Hypothalamus (tissue), 51 donors: Measurements from ENCODE around the gene TBX10.
A peak's percentile ranks its signal among the peaks of the same experiment; 100 is the strongest.
"Not testable (repeated sequence)": the region's sequence is repeated elsewhere in the genome, so short reads cannot be mapped to it uniquely, and the experiment has no call there.

Experiments
- DNase-seq, 51 donors: peaks; one replicate each; lab custom pipeline; 2025; lab: John Stamatoyannopoulos, UW

TBX10 gene

DNA sequence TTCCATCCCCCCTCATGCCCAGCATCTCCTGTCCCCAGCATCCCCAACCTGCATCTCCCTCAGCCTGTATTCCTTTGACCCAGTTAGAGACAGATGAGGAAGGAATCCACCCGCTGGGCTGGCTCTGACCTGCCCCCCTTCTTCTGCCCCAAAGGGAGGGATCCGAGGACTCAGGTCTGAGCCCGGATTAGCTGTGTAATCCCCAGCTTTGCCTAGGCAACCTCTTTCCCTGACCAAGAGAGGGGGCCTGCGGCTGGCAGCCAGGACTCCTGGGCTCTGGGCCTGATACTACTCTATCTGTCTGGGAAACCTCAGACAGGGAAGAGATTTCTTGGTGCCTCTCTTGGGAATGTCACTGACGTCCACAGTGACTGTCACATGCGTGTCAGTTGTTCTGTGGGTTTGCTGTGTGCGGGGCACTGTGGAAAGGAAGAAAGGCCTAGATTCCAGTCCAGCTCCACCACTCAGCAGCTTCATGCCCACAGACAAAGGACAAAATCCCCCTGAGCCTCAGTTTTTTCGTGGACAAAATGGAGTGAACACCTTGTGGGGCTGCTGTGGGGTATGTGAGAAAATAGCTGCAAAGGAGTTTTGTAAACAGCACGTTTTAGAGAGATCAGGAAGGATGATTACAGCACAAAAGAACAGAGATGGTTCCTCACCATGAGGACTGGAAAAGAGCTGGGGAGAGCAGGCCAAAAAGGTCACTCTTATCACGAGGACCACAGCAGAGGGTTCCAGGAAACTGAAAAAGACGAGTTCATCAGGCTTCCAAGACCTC, 34.1 kb downstream of the TBX10 start:
- DNase-seq, result peak in 7 of 51 donors; percentile 16 to 43 (median 19)

DNA sequence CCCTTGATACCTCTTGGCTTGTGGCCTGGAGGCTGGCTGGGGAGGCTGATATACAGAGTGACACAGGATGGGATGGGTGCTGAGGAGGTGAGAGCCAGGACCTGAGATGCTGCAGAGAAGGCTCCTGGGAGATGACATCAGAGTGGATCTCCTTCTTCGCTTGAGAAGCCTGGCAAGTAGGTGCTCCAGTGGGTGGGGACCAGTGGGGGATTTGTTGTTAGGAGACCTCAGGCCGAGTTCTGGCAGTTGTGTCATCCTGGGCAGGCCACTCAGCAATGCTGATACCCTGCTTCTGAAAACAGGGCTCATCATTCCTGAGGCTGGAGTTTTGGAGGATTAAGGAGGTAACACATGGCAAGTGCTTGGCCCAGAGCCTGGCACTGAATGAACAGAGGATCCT, 34.7 kb downstream of the TBX10 start:
- no peak for DNase-seq

DNA sequence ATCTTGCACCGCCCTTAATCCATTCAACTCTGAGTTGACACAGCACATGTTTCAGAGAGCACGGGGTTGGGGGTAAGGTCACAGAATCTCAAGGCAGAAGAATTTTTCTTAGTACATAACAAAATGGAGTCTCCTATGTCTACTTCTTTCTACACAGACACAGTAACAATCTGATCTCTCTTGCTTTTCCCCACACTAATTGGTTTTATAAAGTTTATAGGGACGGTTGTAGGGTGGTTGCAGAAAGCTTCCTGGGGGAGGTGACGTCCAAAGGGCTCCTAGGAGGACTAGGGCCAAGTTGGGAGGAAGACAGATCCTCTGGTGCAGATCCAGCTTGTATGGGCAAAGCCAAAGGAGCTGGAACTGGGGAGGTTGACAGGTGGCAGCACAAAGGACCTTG, 35.4 kb downstream of the TBX10 start:
- DNase-seq, result not testable (repeated sequence)

DNA sequence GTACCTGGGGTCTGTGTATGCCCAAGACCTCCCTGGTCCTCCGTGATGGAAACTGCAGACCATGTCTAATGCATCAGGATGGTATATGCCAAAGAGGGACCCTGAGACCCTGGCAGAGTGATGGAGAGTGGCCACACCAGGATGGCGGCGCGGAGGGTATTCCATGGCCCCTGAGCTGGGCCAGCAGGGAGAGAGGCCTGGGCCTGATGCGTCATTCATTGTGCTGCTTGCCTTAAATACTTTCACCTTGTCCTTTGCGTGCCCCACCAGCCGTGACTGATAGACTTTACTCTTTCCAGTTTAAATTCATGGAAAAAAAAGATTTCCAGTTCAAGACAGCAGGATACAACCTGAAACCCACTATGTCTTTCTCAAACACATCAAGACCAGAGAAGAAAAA, 38.5 kb downstream of the TBX10 start:
- DNase-seq, result no peak

DNA sequence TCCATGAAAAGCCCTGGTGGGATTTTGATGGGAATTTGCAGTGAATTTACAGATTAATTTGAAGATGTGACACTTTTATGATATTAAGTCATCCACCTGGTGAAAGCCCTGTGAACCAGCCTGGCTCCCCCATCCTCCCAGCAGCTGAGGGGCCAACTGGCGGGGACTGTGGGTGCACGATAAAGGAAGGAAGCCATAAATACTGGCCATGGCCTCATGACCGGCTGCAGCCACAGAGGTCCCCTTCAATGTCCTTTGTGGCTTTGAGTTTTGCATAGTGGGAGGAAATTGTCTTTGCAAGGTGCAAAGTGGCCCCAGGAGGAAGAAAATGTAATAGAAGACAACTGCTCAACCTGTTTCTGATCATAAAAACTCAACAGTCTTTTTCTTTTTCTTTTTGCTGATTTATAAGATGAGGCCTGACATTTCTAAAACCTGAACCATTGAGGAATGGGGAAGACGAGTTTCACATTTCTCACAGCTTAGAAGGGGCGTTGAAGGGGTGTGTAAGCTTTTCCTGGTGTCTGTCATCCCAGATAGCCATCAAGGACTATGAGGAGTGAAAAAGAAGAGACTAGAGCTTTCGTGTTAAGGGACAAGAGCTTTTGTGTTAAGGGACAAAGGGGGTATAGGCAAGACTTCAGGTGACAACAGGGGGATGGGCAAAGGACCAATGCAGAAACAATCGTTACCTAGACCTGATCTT, 39.1 kb downstream of the TBX10 start:
- DNase-seq, result no peak

DNA sequence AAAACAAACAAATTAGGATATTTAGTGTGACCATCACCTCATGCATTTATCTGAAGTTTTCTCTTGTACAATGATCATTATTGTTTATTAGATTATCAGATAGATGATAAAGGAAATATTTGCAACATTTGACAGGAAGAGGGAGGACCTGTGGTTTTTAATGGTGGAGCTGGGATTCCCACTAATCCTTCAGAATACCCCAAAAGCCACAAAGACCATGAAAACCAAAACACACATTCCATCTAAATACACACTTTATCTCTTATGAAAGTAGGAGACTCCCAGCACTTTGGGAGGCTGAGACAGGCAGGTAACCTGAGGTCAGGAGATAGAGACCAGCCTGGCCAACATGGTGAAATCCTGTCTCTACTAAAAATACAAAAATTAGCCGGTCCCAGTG, 40.4 kb downstream of the TBX10 start:
- no peak for DNase-seq

DNA sequence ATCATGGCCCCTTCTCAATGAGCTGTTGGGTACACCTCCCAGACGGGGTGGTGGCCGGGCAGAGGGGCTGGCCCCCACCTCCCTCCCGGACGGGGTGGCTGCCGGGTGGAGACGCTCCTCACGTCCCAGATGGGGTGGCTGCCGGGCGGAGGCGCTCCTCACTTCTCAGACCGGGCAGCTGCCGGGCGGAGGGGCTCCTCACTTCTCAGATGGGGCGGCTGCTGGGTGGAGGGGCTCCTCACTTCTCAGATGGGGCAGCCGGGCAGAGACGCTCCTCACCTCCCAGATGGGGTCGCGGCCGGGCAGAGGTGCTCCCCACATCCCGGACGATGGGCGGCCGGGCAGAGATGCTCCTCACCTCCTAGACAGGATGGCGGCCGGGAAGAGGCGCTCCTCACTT, 41.6 kb downstream of the TBX10 start:
- not testable (repeated sequence) for DNase-seq

DNA sequence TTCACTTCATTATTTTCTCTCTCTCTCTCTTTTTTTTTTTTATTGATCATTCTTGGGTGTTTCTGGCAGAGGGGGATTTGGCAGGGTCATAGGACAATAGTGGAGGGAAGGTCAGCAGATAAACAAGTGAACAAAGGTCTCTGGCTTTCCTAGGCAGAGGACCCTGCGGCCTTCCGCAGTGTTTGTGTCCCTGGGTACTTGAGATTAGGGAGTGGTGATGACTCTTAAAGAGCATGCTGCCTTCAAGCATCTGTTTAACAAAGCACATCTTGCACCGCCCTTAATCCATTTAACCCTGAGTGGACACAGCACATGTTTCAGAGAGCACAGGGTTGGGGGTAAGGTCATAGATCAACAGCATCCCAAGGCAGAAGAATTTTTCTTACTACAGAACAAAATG, 42.1 kb downstream of the TBX10 start:
- DNase-seq, result not testable (repeated sequence)

DNA sequence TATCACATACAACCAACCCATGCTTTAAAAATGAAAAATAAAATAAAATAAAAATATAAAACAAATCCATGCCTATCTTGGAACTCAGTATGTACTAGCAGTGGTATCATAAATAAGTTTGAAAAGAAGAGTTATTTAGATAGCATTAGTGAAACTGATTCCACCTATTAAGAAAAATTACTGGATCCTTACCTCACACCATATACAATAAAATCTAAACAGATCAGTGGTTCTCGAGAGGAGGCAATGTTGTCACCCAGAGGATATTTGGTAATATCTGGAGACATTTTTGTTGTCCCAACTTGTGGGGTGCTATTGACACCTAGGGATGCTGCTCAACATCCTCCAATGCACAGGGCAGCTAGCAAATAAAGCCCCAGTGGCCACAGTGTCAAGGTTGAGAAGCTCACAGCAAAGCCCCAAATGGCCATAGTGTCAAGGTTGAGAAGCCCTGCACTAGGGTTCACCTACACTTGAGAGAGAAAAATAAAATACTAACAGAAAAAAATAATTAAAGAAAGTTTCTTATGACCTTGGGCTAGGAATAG, 42.7 kb downstream of the TBX10 start:
- DNase-seq, result no peak

DNA sequence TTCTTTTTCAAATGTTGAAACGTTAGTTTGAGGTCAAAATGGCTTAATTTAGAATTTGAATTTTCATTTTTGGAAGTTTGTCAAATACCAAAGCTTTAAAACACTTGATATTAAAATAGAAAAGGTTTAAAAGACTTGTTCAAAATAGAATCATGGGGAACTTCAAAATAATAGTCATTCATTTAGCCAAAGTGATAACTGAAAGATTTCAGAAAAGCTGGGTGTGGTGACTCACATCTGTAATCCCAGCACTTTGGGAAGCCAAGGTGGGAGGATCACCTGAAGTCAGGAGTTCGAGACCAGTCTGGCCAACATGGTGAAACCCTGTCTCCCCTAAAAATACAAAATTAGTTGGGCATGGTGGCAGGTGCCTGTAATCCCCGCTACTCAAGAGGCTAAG, 45.1 kb downstream of the TBX10 start:
- no peak for DNase-seq

DNA sequence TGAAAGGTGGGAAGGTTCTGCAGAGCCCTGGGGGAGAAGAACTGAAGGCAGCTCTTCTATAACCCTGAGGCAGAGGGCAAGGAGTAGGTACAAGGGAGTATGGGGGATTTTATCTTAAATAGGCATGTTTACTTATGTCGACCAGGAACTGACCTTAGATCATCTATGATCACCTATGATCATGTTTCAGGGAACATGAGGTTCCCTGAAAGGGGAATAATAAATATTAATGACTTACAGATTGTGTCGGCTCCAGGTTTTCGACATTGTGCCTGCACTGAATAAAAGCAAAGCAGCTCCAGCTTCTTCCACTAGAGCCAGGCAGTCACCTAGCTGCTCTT, 46.0 kb downstream of the TBX10 start:
- no peak for DNase-seq

DNA sequence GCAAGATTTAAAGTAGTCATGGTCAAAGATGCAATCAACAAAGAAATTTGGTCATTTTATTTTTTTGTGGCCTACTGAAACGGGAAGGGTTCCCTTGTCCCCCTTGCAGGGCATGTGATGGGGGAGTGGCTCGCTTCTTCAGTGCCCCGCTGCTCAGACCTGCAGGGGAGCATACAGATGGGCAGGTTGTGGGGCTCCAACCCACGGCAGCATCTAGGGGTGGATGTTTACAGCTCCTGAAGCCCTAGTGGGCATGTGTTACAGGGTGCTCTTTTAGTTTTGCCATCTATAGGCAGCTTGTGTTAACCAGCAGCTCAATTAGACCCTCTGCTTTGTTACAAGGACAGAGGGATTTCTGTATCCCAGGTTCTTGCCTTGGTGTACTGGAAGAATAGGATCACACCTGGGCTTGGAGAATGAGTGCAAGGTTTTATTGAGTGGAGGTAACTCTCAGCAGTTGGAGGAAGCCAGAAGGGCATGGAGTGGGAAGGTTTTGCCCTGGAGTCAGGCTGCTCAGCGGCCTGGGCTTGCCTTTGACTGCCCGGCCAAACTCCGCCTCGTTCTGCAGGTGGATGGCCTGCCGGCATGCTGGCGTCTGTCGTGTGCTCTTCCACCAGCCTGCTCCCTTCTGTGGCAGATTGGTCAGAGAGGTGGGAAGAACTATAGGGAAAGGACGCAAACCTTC, 46.5 kb downstream of the TBX10 start:
- DNase-seq, result no peak

DNA sequence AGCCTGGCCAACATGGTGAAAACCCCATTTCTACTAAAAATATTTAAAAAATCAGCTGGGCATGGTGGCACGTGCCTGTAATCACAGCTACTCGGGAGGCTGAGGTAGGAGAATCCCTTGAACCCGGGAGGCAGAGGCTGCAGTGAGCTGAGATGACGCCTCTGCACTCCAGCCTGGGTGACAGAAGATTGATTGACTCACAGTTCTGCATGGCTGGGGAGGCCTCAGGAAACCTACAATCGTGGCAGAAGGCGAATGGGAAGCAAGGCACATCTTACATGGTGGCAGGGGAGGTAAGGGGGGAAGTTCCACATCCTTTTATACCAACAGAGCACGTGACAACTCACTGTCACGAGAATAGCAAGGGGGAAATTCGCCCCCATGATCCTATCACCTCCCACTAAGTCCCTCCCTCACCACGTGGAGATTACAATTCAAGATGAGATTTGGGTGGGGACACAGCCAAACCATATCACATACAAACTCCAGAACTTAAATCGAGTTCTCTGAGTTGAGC, 50.6 kb downstream of the TBX10 start:
- not testable (repeated sequence) for DNase-seq

DNA sequence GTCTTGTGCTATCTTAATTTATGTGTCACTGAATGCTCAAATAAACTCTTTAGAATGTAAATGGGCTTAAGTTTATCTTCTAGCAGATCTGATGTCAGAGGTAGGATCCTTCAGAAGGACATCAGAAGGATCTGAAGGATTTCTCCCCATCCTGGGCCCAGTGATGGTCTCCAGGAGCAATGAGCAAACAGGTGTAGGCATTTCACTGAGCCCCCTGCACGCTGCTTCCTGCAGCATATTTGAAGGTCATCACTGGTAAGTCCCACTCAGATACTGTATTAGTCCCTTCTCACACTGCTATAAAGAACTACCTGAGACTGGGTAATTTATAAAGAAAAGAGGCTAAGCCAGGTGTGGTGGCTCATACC, 51.4 kb downstream of the TBX10 start:
- DNase-seq, result no peak

DNA sequence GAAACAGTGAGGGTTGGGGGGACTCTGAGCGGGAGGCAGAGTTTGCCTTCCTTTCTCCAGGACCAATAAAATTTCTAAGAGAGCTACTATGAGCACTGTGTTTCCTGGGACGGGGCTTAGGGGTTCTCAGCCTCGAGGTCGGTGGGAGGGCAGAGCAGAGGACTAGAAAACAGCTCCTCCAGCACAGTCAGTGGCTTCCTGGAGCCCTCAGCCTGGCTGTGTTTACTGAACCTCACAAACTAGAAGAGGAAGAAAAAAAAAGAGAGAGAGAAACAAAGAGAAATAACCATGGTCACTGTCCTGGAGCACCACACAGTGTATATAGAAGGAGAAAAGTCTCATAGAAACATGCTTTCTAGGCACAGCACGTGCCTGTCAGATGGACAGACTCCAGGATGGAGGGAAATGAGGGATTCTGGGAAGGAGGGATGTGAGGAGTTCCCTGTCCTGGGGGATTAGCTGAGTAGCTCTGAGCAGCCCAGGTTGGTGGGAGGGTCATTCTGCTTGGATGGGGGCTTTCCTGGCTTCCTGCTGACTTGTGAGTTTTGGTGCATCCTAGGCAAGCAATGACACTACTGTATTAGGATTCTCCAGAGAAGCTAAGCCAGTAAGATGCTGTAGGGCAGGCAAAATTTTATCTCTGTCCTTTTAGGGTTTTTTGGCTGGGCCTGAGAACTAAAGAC, 52.9 kb downstream of the TBX10 start:
- DNase-seq, result no peak

DNA sequence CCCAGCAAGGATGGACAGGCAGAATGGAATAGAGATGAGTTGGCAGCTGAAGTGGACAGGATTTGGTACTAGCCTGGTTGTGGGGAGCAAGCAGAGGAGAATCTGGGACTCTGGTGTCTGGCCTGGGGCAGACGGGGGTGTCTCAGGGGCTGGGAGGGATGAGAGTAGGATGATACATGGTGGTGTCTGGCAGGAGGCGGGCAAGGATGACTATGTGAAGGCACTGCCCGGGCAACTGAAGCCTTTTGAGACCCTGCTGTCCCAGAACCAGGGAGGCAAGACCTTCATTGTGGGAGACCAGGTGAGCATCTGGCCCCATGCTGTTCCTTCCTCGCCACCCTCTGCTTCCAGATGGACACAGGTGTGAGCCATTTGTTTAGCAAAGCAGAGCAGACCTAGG, 53.7 kb downstream of the TBX10 start:
- DNase-seq, result no peak

DNA sequence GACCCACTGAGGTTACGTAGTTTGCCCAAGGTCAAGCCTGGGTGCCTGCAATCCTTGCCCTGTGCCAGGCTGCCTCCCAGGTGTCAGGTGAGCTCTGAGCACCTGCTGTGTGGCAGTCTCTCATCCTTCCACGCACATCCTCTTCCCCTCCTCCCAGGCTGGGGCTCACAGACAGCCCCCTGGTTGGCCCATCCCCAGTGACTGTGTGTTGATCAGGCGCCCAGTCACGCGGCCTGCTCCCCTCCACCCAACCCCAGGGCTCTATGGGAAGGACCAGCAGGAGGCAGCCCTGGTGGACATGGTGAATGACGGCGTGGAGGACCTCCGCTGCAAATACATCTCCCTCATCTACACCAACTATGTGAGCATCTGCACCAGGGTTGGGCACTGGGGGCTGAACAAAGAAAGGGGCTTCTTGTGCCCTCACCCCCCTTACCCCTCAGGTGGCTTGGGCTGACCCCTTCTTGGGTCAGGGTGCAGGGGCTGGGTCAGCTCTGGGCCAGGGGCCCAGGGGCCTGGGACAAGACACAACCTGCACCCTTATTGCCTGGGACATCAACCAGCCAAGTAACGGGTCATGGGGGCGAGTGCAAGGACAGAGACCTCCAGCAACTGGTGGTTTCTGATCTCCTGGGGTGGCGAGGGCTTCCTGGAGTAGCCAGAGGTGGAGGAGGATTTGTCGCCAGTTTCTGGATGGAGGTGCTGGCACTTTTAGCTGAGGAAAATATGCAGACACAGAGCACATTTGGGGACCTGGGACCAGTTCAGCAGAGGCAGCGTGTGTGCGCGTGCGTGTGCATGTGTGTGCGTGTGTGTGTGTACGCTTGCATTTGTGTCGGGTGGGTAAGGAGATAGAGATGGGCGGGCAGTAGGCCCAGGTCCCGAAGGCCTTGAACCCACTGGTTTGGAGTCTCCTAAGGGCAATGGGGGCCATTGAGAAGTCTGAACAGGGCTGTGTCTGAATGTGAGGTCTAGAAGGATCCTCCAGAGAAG, 54.4 kb downstream of the TBX10 start:
- no peak for DNase-seq

DNA sequence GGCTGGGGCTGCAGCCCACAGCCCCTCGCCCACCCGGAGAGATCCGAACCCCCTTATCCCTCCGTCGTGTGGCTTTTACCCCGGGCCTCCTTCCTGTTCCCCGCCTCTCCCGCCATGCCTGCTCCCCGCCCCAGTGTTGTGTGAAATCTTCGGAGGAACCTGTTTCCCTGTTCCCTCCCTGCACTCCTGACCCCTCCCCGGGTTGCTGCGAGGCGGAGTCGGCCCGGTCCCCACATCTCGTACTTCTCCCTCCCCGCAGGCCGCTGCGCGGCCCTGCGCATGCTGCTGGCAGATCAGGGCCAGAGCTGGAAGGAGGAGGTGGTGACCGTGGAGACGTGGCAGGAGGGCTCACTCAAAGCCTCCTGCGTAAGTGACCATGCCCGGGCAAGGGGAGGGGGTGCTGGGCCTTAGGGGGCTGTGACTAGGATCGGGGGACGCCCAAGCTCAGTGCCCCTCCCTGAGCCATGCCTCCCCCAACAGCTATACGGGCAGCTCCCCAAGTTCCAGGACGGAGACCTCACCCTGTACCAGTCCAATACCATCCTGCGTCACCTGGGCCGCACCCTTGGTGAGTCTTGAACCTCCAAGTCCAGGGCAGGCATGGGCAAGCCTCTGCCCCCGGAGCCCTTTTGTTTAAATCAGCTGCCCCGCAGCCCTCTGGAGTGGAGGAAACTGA, 55.2 kb downstream of the TBX10 start:
- peak in 28 of 51 donors; percentile 27 to 70 (median 48) for DNase-seq
